GM18498 (cell line): ENCODE measurements around the gene INPP5A.

Experiments
- ATAC-seq: cut with Tn5 transposase; IDR thresholded peaks from one replicate; pipeline ENCODE4 v1.9.1; 2021; ENCODE audit warnings: mild to moderate bottlenecking, moderate library complexity; ENCODE audit not compliant: unreplicated experiment

The INPP5A gene

GRCh38 chr10:132774181-132774901, 236.8 kb downstream of the INPP5A start:
- ATAC-seq = no peak

GRCh38 chr10:132774902-132775863, 237.6 kb downstream of the INPP5A start:
- ATAC-seq = no peak

- ATAC-seq = no peak
Measured at GRCh38 chr10:132776186-132776585, 238.6 kb downstream of the INPP5A start.

- ATAC-seq = no peak
Measured at GRCh38 chr10:132776821-132777220, 239.2 kb downstream of the INPP5A start.

- ATAC-seq = no peak
Measured at GRCh38 chr10:132777441-132777840, 239.9 kb downstream of the INPP5A start.

GRCh38 chr10:132779549-132780294, 242.1 kb downstream of the INPP5A start:
- ATAC-seq = no peak

- no peak for ATAC-seq
Measured at GRCh38 chr10:132780356-132780755, 242.8 kb downstream of the INPP5A start.

GRCh38 chr10:132781556-132781955, 244.0 kb downstream of the INPP5A start:
- no peak for ATAC-seq

GRCh38 chr10:132783165-132783939, 245.8 kb downstream of the INPP5A start:
- no peak for ATAC-seq

GRCh38 chr10:132783940-132784865, 246.6 kb downstream of the INPP5A start:
- no peak for ATAC-seq

GRCh38 chr10:132784866-132785722, 247.5 kb downstream of the INPP5A start:
- no peak for ATAC-seq

- ATAC-seq = no peak
Measured at GRCh38 chr10:132785723-132786475, 248.3 kb downstream of the INPP5A start, which contains the start of gene NKX6-2. Gene NKX6-2 (minus strand): TSS chr10:132786147. CDS start chr10:132785948, 199 bp downstream.

GRCh38 chr10:132786476-132786883, 248.9 kb downstream of the INPP5A start:
- ATAC-seq = no peak

GRCh38 chr10:132786884-132787494, 249.4 kb downstream of the INPP5A start:
- ATAC-seq = no peak

GRCh38 chr10:132787495-132788179, 250.1 kb downstream of the INPP5A start:
- no peak for ATAC-seq

- ATAC-seq = no peak
Measured at GRCh38 chr10:132788180-132788830, 250.7 kb downstream of the INPP5A start.
